ENCODE results near the gene TTI1.

Gene TTI1

DNA sequence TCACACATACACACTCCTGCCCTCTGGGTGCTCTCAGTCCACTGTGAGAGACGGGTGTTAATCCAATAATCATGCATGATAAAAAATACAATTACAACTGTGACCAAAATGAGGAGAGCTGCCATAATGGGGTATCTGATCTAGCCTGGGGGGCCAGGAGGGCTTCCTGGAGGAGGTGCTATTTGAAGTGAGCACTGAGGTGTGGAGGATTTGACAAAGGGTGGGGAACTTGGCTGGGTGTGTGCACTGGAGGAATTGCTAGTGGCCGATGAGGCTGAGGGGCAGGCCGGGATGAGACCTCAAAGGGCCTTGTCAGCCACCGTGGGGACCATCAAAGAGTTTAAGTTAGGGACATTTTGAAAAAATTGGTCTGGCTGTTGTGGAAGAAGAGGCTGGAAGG is 95.6 kb downstream of the TTI1 start:
- DNase-seq (ENCODE audit: low read depth), result no peak

DNA sequence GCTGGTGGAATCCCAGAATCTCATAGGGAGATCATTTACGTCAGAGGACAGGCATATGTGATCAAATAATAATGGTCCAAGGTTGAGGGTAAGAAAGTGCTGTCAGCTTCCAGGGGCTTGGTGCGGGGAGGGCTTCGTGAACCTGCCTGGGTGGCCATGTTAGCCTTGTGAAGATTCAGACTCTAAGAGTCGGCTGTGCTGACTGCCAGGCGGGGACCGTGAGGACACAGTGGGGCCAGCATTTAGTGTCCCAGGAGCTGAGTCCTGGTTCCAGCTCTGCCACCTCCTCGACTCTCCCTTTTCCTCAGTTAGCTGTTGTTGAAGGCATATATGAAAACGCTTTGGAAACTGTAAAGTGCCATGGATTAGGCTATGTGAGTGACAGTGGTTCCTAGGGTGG is 96.8 kb downstream of the TTI1 start:
- DNase-seq (ENCODE audit: low read depth), result no peak

DNA sequence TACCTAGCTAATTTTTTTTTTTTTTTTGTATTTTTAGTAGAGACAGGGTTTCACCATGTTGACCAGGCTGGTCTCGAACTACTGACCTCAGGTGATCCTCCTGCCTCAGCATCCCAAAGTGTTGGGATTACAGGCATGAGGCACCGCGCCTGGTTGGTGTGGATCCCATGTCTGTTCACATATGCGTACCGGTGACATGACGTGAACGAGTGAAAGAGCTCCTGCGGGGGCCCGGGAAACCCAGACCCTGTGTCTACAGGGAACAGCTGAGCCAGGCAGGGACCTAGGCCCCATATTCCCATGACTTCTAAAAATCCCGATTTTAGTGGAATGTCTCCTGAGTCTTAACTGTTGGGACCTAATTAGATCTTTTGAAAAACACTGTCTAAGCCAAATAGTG is 97.2 kb downstream of the TTI1 start:
- DNase-seq (ENCODE audit: low read depth), result no peak

- no peak for DNase-seq (ENCODE audit: low read depth)
These were observed 97.8 kb downstream of the TTI1 start for GRCh38 chr20:37935435-37935834.

DNA sequence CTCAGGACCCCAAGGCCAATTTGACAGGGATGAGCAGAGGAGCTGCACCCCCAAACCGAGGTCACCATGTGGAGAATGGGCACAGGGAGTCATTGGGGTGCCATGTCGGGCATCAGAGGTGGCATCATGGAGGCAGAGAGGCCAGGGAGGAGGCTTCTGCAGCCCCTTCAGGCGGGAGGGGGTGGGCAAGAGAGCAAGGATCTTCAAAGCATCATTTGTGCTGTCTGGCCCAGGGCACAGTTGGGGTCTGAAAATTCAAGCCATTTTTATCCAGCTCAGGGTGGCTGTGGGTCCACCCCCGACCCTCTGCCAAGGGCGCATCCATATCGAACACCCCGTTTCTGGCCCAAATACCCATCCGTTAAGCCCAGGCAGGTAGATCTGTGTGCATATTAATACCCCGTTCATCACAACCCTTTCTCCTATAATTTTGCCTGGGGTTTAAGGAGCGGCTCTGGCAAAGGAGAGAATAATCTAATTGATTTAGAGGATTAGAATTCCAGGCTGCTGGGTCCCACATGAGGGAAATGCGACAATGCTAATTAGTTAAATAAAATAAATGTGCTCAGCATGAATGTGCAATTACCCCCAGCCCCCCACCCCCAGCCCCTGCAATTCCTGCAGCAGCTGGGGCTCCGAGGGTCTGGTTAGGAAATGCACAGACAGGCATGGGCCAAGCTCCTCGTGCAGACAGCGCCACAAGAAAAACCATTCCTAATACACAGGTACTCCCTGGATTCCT is 98.5 kb downstream of the TTI1 start:
- DNase-seq (ENCODE audit: low read depth), result no peak

- DNase-seq (ENCODE audit: low read depth), result no peak
These were observed 99.2 kb downstream of the TTI1 start for GRCh38 chr20:37933786-37934633.

Measured in stimulated activated CD8-positive, alpha-beta memory T cell treated with anti-CD3 and anti-CD28 coated beads, Interleukin-12 subunit alpha, Interleukin-12 subunit beta, amount 100 ng/mL, for 1 hour (primary cell).